B cell (primary cell): Measurements from ENCODE around the gene SLPI.

Source experiments
- CTCF ChIP-seq: fragments of 200-600 bp; IDR thresholded peaks from one replicate; pipeline ENCODE4 v1.8.0; 2022; ENCODE audit warnings: antibody characterized with exemption, mild to moderate bottlenecking
- EZH2 ChIP-seq: IDR thresholded peaks from 2 replicates; pipeline ENCODE4 v1.6.1; 2012; ENCODE audit warnings: borderline replicate concordance, low read depth, mild to moderate bottlenecking, moderate library complexity, low read length; ENCODE audit not compliant: insufficient read depth, poor library complexity, severe bottlenecking

- TF ChIP-seq CTCF (no peak), EZH2 (no peak)
Measured at GRCh38 chr20:45211569-45212474, 42.5 kb downstream of the SLPI start.
